AG04450 (cell line): ENCODE measurements around the gene MYH14. TPM values are rescaled to one million over a fixed set of nuclear protein-coding genes. Genes with fewer than 3 reads are reported as not detected.

Experiments
- CTCF ChIA-PET: fragments of 300-600, 350-600 bp; formaldehyde crosslinking; extraction: SDS; loops from one replicate; lab custom pipeline; 2022; ENCODE audit warnings: antibody characterized with exemption, inconsistent platforms; lab: Charles Lee
- POLR2A ChIA-PET: fragments of 350-600 bp; formaldehyde crosslinking; extraction: SDS; loops from one replicate; lab custom pipeline; 2021; ENCODE audit warnings: antibody characterized with exemption, inconsistent platforms; lab: Yijun Ruan, JAX
- DNase-seq: peaks from one replicate; pipeline ENCODE4 v3.0.0-alpha.2; 2011; ENCODE audit warnings: low read depth, low spot score
- H3K27ac ChIP-seq: one replicate; pipeline ENCODE4 v1.5.1; 2012; ENCODE audit warnings: low read depth, low read length, control low read depth
- H3K27me3 ChIP-seq: one replicate; pipeline ENCODE4 v1.6.0; 2012; ENCODE audit warnings: low read length; ENCODE audit not compliant: control insufficient read depth, insufficient read depth
- H3K4me3 ChIP-seq: 2 replicates; pipeline ENCODE4 v1.5.1; 2011; ENCODE audit warnings: mild to moderate bottlenecking, low read depth, low read length, control low read depth
- H3K9me3 ChIP-seq: 2 replicates; pipeline ENCODE4 v1.5.1; 2012; ENCODE audit warnings: low read length; ENCODE audit not compliant: control insufficient read depth, insufficient read depth
- CTCF ChIP-seq: IDR thresholded peaks from 2 replicates; pipeline ENCODE4 v1.5.1; 2011; ENCODE audit warnings: low read depth, low read length, control low read depth, inconsistent platforms
- polyA plus RNA-seq: library from polyadenylated mRNA; depleted of rRNA; stranded (reverse); fragments of >200 nt; gene quantifications from 2 replicates; pipeline ENCODE4 v1.2.3, GENCODE V29; 2011

MYH14 gene
- polyA plus RNA-seq, 1 experiment = not detected

GRCh38 chr19:50191216-50191615, 12.2 kb upstream of the MYH14 start:
- POLR2A ChIA-PET = no interaction called here
- H3K27me3 ChIP-seq = peaks cover 3% of the 10 kb centered on the region
- CTCF ChIA-PET = no interaction called here
- no peak overlapping the region for H3K4me3 ChIP-seq
- DNase-seq = no peak
- H3K27ac ChIP-seq = no peak overlapping the region
- H3K9me3 ChIP-seq = peaks cover 11% of the 10 kb centered on the region
- no peak for TF ChIP-seq CTCF

- no peak for TF ChIP-seq CTCF
- ChIA-PET POLR2A (no interaction called here), CTCF (no interaction called here)
- H3K4me3 ChIP-seq = no peak overlapping the region
- H3K27me3 ChIP-seq = peaks cover 3% of the 10 kb centered on the region
- no peak for DNase-seq
- H3K27ac ChIP-seq = no peak overlapping the region
- peaks cover 11% of the 10 kb centered on the region for H3K9me3 ChIP-seq
Measured at GRCh38 chr19:50192463-50193211, 10.8 kb upstream of the MYH14 start.

DNA sequence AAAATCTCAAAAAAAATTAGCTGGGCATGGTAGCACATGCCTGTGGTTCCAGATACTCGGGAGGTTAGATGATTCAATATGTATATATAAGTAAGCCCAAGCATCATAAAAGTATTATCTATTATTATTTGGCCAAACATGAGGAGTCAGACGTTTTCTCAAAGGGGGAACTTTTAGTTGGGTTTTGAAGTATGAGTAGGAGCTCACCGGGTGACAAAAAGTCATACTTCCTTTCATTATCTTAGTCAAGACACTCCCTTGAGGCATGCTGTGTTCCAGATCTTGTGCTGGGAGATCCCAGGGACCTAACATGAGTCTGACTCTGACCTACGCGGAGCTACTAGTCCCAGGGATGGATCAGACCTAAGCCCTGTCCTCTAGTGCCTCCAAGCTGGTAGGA, 8.2 kb upstream of the MYH14 start:
- no peak for TF ChIP-seq CTCF
- peaks cover 2% of the 10 kb centered on the region for H3K27me3 ChIP-seq
- no peaks in the 10 kb centered on the region; the same call in 1 of the 2 replicates for H3K9me3 ChIP-seq
- POLR2A ChIA-PET = no interaction called here
- H3K27ac ChIP-seq = no peak overlapping the region
- no peak for DNase-seq
- H3K4me3 ChIP-seq = no peak overlapping the region
- CTCF ChIA-PET = no interaction called here

- no peaks in the 10 kb centered on the region for H3K27me3 ChIP-seq
- no peak overlapping the region for H3K27ac ChIP-seq
- no peak for TF ChIP-seq CTCF
- no peaks in the 10 kb centered on the region; the same call in 1 of the 2 replicates for H3K9me3 ChIP-seq
- H3K4me3 ChIP-seq = no peak overlapping the region
- ChIA-PET CTCF (no interaction called here), POLR2A (no interaction called here)
- no peak for DNase-seq
Measured at GRCh38 chr19:50196322-50196932, 7.0 kb upstream of the MYH14 start.

- TF ChIP-seq CTCF = no peak
- Histone ChIP-seq H3K4me3 (no peak overlapping the region), H3K27ac (no peak overlapping the region), H3K27me3 (no peaks in the 10 kb centered on the region), H3K9me3 (no peaks in the 10 kb centered on the region; the same call in none of the 2 replicates)
- ChIA-PET POLR2A (no interaction called here), CTCF (no interaction called here)
- no peak for DNase-seq
Measured at GRCh38 chr19:50197348-50197747, 6.1 kb upstream of the MYH14 start.
